Left colon (tissue), 2 donors: ENCODE results near the gene PPP1R36. TPM values are rescaled to one million over a fixed set of nuclear protein-coding genes. Genes with fewer than 3 reads are reported as not detected.

Source experiments
- ATAC-seq: fragments of 200-7000 bp; cut with Tn5 transposase; one replicate; pipeline ENCODE4 v1.9.1; 2020; ENCODE audit warnings: mild to moderate bottlenecking, moderate library complexity
- DNase-seq, 2 donors: peaks; one replicate each; pipeline ENCODE4 v3.0.0-alpha.2; 2020
- intact Hi-C, 2 donors: fragments of 100-400 bp; cut with DNase I in 1 of 2; cut with micrococcal nuclease in 1 of 2; formaldehyde crosslinking; loops; one replicate each; pipeline versions ENCODE4 v1.11.2 to v1.14.0; 2022; cut with DNase I, micrococcal nuclease
- total RNA-seq, 2 donors: library from RNA; stranded (reverse); fragmentation: NEBNext Ultra II Directional; extraction: Animal tissue kit (Norgen Biotek cat#: 25700); gene quantifications; one replicate each; pipeline ENCODE4 v1.2.1, GENCODE V29; 2021
- donor health status: DM: no; HTN: no; CAD: no.
- donor health status: DM: yes; HTN: yes; CAD: no.

The PPP1R36 gene
- total RNA-seq, 2 donors from 2014 or later = 7.1 to 10.7 TPM

DNA sequence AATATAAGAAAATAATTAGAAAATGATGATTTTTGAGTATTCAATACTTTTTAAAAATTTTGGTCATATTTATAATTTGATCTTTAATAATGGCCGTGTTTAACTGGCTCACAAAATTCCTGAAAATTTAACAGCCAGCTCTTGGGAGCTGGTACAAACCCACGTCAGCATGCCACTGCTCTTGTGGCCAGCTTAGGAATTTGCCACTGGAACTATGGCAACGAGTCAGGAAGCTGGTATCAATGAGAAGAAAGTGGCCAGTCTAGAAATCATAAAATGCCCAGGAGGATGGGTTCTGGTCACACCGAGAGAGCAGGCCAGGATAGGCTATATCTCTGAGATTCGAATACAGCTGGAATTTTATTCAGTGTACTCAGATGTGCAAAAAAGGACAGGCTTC, 82.3 kb downstream of the PPP1R36 start:
- intact Hi-C loops = no loop called here
- ATAC-seq (peak; percentile 6), DNase-seq (no peak)

DNA sequence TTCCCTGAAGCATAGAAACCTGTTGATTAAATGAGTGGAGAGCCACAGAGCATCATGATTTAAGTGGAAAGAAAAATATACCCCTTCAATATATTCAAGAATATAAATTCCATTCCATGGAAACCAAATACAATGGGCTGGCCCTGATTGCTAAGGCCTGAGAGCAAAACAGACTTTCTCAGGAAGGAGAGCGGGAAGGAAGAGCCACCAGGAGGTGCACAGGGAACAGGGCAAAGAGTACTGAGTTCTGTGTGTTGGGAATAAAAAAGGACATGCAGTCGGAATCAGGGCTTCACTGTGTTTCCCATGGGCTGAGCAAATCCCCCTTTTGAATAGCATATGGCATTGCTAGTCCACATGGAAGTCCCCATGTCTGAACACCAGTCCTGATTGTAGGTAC, 84.8 kb downstream of the PPP1R36 start:
- DNase-seq = no peak
- intact Hi-C loops = no loop called here
- no peak for ATAC-seq

DNA sequence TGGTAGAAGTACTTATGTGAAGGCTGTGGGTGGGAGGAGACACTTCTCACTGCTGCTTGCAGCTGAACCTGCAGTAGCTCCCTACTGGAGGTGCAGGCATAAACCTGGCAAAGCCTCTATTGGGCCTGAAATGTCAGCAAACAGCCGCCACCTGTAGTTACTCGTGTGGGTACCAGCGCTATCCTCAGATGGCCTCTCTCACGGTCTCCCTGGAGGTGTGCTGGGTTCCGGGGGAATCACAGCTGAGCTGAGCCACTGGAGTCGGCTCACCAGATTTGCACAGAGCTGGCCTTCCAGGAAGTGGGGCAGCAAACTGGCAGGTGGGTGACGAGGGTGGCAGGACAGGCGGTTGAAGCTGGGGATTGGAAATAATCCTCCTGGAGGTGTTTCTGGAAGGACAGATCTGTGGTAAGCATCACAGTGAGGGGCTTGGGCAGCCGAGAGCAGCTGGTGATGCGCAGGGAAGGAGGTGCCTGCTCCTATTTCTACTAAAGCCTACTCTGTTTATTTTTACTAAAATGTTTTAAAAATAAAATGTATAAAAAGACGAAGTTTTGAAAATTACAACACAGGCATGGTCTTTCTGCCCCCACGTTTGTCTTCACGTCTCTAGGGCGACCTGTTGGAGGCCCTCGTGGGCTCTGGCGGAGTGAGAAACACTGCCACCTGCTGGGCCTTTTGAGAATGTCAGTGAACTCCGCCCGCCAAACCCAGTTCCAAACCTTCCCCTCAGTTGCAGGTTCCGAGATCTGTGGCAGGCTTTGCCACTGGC, 86.6 kb downstream of the PPP1R36 start:
- ATAC-seq (peak; percentile 65), DNase-seq (peak; percentile 59 to 75)
- intact Hi-C loops = loop anchor here in 1 of 2 donors (5.0 kb wide), 1 partner anchor 94 kb away; the partner anchor contains the start of gene HSPA2

DNA sequence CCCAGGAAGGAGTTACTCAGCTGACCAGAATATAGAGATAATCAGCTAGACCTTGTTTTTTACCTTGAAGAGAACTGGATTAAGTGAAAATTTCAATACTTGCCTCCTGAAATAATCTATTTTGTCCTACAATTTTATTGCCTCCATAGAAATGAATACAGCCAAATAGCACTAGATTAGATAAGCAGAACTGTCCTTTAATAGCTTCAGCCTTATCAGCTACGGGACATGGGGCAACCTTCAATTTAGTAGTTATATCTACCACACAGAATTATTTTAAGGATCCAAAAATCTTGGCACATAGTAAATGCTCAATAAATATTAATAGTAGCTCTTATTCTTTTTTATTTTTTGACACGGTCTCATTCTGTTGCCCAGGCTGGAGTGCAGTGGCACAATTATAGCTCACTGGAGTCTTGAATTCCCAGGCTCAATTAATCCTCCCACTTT, 87.2 kb downstream of the PPP1R36 start:
- intact Hi-C loops = loop anchor here in 1 of 2 donors (5.0 kb wide), 1 partner anchor 95 kb away; the partner anchor contains the start of gene HSPA2
- DNase-seq (no peak), ATAC-seq (peak; percentile 14)

DNA sequence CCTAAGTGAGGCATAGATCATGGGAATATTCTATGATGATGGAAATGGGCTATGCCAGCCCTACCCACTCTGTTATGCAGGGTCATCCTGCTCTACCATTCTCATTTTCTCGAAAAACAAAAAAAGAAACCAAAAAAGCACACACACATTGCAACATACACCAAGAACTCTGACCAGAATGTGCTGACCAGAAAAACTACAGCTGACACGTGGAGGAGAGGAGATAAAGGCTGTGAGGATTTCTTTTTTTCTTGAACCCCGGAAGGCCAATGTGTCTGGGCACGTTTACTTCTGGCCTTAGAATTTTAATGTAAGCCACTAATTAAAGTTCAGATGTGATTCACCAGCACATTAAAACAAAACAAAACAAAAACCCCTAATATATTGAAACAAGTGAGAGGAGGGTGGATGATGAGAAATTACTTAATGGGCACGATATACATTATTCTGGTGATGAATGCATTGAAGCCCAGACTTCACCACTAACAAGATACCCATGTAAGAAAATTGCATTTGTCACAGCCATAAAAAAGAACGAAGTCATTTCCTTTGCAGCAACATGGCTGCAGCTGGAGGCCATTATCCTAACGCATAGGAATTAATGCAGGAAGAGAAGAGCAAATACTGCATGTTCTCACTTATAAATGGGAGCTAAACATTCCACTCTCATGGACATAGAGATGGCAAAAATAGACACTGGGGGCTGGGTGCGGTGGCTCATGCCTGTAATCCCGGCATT, 88.1 kb downstream of the PPP1R36 start:
- intact Hi-C loops = loop anchor here in 1 of 2 donors (5.0 kb wide), 1 partner anchor 96 kb away; the partner anchor contains the start of gene HSPA2
- ATAC-seq (no peak), DNase-seq (no peak)

DNA sequence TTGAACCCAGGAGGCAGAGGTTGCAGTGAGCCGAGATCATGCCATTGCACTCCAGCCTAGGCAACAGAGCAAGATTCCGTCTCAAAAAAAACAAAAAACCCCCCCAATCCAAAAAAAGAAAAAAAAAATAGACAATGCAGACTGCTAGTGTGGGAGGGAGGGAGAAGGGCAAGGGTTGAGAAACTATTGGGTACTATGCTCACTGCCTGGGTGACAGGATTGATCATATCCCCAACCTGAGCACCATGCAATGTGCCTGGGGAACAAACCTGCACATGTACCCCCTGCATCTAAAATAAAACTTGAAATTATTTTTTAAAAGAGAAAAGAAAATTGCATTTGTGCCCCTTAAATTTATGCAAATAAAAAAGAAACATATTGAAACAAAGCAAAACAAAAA, 88.9 kb downstream of the PPP1R36 start:
- no peak for DNase-seq
- intact Hi-C loops = loop anchor here in 1 of 2 donors (5.0 kb wide), 1 partner anchor 96 kb away; the partner anchor contains the start of gene HSPA2
- ATAC-seq = no peak

Other genes with a start within 250 kb of the PPP1R36 start
- 10 to 100 TPM; 31.2 to 53.3 TPM for gene MTHFD1, start 161.6 kb upstream of the PPP1R36 start, total RNA-seq
- gene AKAP5, start 84.5 kb upstream of the PPP1R36 start, total RNA-seq = 10 to 100 TPM; 11.9 to 14.2 TPM
- 1 to 10 TPM; 5.9 to 6.5 TPM for gene ZBTB25, start 46.1 kb upstream of the PPP1R36 start, total RNA-seq
- 10 to 100 TPM; 29.5 to 32.1 TPM for gene ZBTB1, start 45.2 kb upstream of the PPP1R36 start, total RNA-seq
- 10 to 100 TPM; 52.7 to 61.7 TPM for gene HSPA2, start 9.2 kb upstream of the PPP1R36 start, total RNA-seq
- gene PLEKHG3, start 154.5 kb downstream of the PPP1R36 start, total RNA-seq = 10 to 100 TPM; 79.3 to 90.1 TPM